Mesendoderm (in vitro differentiated cells): ENCODE measurements around the gene SRBD1.

Source experiments
- DNase-seq: peaks from one replicate; pipeline ENCODE4 v3.0.0; 2013
- H2AK5ac ChIP-seq: 2 replicates; pipeline ENCODE4 v1.6.1; 2013; ENCODE audit warnings: low read length, inconsistent platforms
- H2BK120ac ChIP-seq: 2 replicates; pipeline ENCODE4 v1.6.1; 2013; ENCODE audit warnings: low read depth, mild to moderate bottlenecking, low read length, moderate library complexity, mixed read lengths
- H2BK15ac ChIP-seq: replicated peaks from 2 replicates; pipeline ENCODE4 v1.6.1; 2013; ENCODE audit warnings: low read depth, mild to moderate bottlenecking, moderate library complexity
- H2BK5ac ChIP-seq: 2 replicates; pipeline ENCODE4 v1.6.1; 2013; ENCODE audit warnings: low read length, inconsistent platforms
- H3K18ac ChIP-seq: 2 replicates; pipeline ENCODE4 v1.6.1; 2013; ENCODE audit warnings: mild to moderate bottlenecking, low read length, mixed read lengths
- H3K23ac ChIP-seq: one replicate; pipeline ENCODE4 v1.6.1; 2013; ENCODE audit warnings: low read length
- H3K27ac ChIP-seq: 2 replicates; pipeline ENCODE4 v1.5.1; 2013; ENCODE audit warnings: low read depth, mild to moderate bottlenecking, inconsistent platforms, low read length, moderate library complexity
- H3K27me3 ChIP-seq: 2 replicates; pipeline ENCODE4 v1.6.1; 2013; ENCODE audit warnings: low read length, control low read depth, mild to moderate bottlenecking, inconsistent platforms; ENCODE audit not compliant: insufficient read depth, poor library complexity
- H3K36me3 ChIP-seq: 2 replicates; pipeline ENCODE4 v1.6.1; 2013; ENCODE audit warnings: low read length, inconsistent platforms; ENCODE audit not compliant: control insufficient read depth, insufficient read depth
- H3K4ac ChIP-seq: one replicate; pipeline ENCODE4 v1.6.1; 2013; ENCODE audit warnings: low read depth, mild to moderate bottlenecking, low read length, moderate library complexity
- H3K4me1 ChIP-seq: 2 replicates; pipeline ENCODE4 v1.6.1; 2013; ENCODE audit warnings: low read depth, low read length, inconsistent platforms; ENCODE audit not compliant: control insufficient read depth
- H3K4me2 ChIP-seq: 2 replicates; pipeline ENCODE4 v1.6.1; 2013; ENCODE audit warnings: low read length
- H3K4me3 ChIP-seq: 2 replicates; pipeline ENCODE4 v1.5.1; 2013; ENCODE audit warnings: mild to moderate bottlenecking, low read length
- H3K56ac ChIP-seq: one replicate; pipeline ENCODE4 v1.6.1; 2013; ENCODE audit warnings: low read length
- H3K79me1 ChIP-seq: 2 replicates; pipeline ENCODE4 v1.6.1; 2013; ENCODE audit warnings: low read length, inconsistent platforms
- H3K79me2 ChIP-seq: 2 replicates; pipeline ENCODE4 v1.6.1; 2013; ENCODE audit warnings: mild to moderate bottlenecking, low read length; ENCODE audit not compliant: control insufficient read depth, insufficient read depth
- H3K9ac ChIP-seq: 2 replicates; pipeline ENCODE4 v1.6.1; 2013; ENCODE audit warnings: low read length, inconsistent platforms
- H4K5ac ChIP-seq: one replicate; pipeline ENCODE4 v1.6.1; 2013; ENCODE audit warnings: low read length
- H4K8ac ChIP-seq: one replicate; pipeline ENCODE4 v1.6.1; 2013; ENCODE audit warnings: low read depth, mild to moderate bottlenecking, control low read depth, low read length, moderate library complexity
- WGBS: extraction: QIAGEN DNeasy Blood & Tissue Kit; methylation state at CpG from one replicate; pipeline ENCODE4 v1.1.7; 2013; ENCODE audit warnings: low lambda C conversion rate, missing lambda C conversion rate; ENCODE audit not compliant: insufficient coverage; ENCODE audit errors: extremely low coverage; 5-methylcytosine and 5-hydroxymethylcytosine counted together

SRBD1 gene

GRCh38 chr2:45409677-45410076 lies 201.4 kb downstream of the SRBD1 start:
- Histone ChIP-seq H2BK120ac (no peak overlapping the region), H3K79me2 (no peaks in the 10 kb centered on the region), H3K18ac (no peak overlapping the region), H3K36me3 (no peaks in the 10 kb centered on the region), H2BK15ac (no peak overlapping the region), H2AK5ac (no peak overlapping the region), H2BK5ac (no peak overlapping the region), H3K4ac (no peak overlapping the region), H3K27ac (no peak overlapping the region), H4K8ac (no peak overlapping the region), H3K4me3 (no peak overlapping the region), H3K27me3 (no peaks in the 10 kb centered on the region), H3K79me1 (no peaks in the 10 kb centered on the region), H3K23ac (no peak overlapping the region), H3K4me1 (peaks cover 3% of the 10 kb centered on the region), H3K56ac (no peak overlapping the region), H4K5ac (no peak overlapping the region), H3K9ac (no peak overlapping the region), H3K4me2 (no peak overlapping the region)
- DNase-seq = no peak
- WGBS = no CpG with 5 or more reads among the region's 1 CpG

DNA sequence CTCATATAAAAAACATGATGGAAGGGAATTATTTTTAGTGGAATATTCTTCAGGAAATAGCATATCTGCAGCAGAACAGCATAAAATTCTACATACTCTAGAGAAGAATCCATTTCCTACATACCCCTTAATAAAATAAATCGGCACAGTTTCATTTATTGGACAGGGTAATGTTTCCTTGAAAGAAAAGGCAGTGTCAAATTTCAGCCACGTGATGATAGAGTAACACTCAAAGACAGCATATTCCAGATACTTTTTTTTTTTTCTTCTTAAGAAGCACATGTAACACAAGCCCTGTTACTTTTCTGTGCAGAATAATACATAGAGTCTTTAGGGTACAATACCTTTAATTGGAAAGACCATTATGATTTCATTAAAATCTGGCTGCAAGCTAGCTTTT lies 204.4 kb downstream of the SRBD1 start:
- Histone ChIP-seq H3K79me1 (no peaks in the 10 kb centered on the region), H3K56ac (no peak overlapping the region), H3K4me1 (peaks cover 2% of the 10 kb centered on the region), H4K8ac (no peak overlapping the region), H3K27ac (no peak overlapping the region), H3K27me3 (no peaks in the 10 kb centered on the region), H3K23ac (no peak overlapping the region), H2BK120ac (no peak overlapping the region), H4K5ac (no peak overlapping the region), H3K36me3 (no peaks in the 10 kb centered on the region), H3K9ac (no peak overlapping the region), H3K18ac (no peak overlapping the region), H2AK5ac (no peak overlapping the region), H3K4me3 (no peak overlapping the region), H3K4ac (no peak overlapping the region), H2BK5ac (no peak overlapping the region), H2BK15ac (no peak overlapping the region), H3K79me2 (no peaks in the 10 kb centered on the region), H3K4me2 (no peak overlapping the region)
- no peak for DNase-seq
- no CpG with 5 or more reads among the region's 2 CpGs for WGBS

- Histone ChIP-seq H3K4ac (no peak overlapping the region), H2BK15ac (no peak overlapping the region), H3K18ac (no peak overlapping the region), H2BK5ac (no peak overlapping the region), H3K4me2 (no peak overlapping the region), H3K4me3 (no peak overlapping the region), H2AK5ac (no peak overlapping the region), H3K56ac (no peak overlapping the region), H3K9ac (no peak overlapping the region), H3K79me2 (no peaks in the 10 kb centered on the region), H3K23ac (no peak overlapping the region), H3K4me1 (peaks cover 2% of the 10 kb centered on the region), H3K27me3 (no peaks in the 10 kb centered on the region), H3K36me3 (no peaks in the 10 kb centered on the region), H2BK120ac (no peak overlapping the region), H4K5ac (no peak overlapping the region), H3K79me1 (no peaks in the 10 kb centered on the region), H3K27ac (no peak overlapping the region), H4K8ac (no peak overlapping the region)
- DNase-seq = no peak
- no CpG with 5 or more reads among the region's 3 CpGs for WGBS
Measured at GRCh38 chr2:45404807-45405297, 206.2 kb downstream of the SRBD1 start.

GRCh38 chr2:45403036-45403435 lies 208.0 kb downstream of the SRBD1 start:
- Histone ChIP-seq H3K36me3 (no peaks in the 10 kb centered on the region), H3K23ac (no peak overlapping the region), H3K4me3 (no peak overlapping the region), H3K27ac (no peak overlapping the region), H3K79me1 (no peaks in the 10 kb centered on the region), H2BK5ac (no peak overlapping the region), H3K56ac (no peak overlapping the region), H4K8ac (no peak overlapping the region), H3K18ac (no peak overlapping the region), H3K4me1 (peaks cover 2% of the 10 kb centered on the region), H2BK120ac (no peak overlapping the region), H4K5ac (no peak overlapping the region), H2AK5ac (no peak overlapping the region), H2BK15ac (no peak overlapping the region), H3K4ac (no peak overlapping the region), H3K4me2 (no peak overlapping the region), H3K79me2 (no peaks in the 10 kb centered on the region), H3K27me3 (no peaks in the 10 kb centered on the region), H3K9ac (no peak overlapping the region)
- no peak for DNase-seq

DNA sequence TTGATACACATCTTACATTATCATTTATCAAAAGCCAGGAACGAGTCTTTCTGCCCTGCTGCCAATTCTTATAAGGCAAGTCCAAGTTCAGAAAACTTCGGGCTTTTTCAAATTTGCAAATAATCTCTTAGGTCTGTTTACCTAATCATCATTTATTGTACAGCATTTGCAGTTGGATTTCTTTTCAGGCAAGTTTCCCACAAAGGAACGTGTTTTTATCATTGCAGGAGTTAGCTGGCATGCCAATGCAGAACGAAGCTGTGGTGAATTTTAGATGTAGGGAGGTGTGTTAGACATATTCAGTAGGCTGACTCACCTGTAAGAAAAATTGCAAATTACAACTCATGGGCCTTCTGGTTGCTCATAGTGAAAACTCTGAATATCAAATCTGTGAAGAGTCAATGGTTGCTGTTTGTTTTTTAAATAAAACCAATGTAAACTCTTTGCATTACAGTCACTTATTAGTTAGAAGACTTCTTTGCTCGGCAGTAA lies 209.6 kb downstream of the SRBD1 start:
- H3K4me3 ChIP-seq = no peak overlapping the region
- no peak overlapping the region for H3K4ac ChIP-seq
- no peak overlapping the region for H3K56ac ChIP-seq
- no peak overlapping the region for H2BK120ac ChIP-seq
- no peak overlapping the region for H3K27ac ChIP-seq
- no peak overlapping the region for H2AK5ac ChIP-seq
- H2BK5ac ChIP-seq = no peak overlapping the region
- no peak overlapping the region for H3K9ac ChIP-seq
- no peaks in the 10 kb centered on the region for H3K79me2 ChIP-seq
- no peak overlapping the region for H2BK15ac ChIP-seq
- H3K79me1 ChIP-seq = no peaks in the 10 kb centered on the region
- no peak overlapping the region for H3K4me2 ChIP-seq
- H3K23ac ChIP-seq = no peak overlapping the region
- no peak for DNase-seq
- no peak overlapping the region for H4K8ac ChIP-seq
- no peaks in the 10 kb centered on the region for H3K36me3 ChIP-seq
- H3K27me3 ChIP-seq = no peaks in the 10 kb centered on the region
- no peak overlapping the region for H3K18ac ChIP-seq
- no CpG with 5 or more reads among the region's 5 CpGs for WGBS
- H4K5ac ChIP-seq = no peak overlapping the region
- peaks cover 2% of the 10 kb centered on the region for H3K4me1 ChIP-seq

DNA sequence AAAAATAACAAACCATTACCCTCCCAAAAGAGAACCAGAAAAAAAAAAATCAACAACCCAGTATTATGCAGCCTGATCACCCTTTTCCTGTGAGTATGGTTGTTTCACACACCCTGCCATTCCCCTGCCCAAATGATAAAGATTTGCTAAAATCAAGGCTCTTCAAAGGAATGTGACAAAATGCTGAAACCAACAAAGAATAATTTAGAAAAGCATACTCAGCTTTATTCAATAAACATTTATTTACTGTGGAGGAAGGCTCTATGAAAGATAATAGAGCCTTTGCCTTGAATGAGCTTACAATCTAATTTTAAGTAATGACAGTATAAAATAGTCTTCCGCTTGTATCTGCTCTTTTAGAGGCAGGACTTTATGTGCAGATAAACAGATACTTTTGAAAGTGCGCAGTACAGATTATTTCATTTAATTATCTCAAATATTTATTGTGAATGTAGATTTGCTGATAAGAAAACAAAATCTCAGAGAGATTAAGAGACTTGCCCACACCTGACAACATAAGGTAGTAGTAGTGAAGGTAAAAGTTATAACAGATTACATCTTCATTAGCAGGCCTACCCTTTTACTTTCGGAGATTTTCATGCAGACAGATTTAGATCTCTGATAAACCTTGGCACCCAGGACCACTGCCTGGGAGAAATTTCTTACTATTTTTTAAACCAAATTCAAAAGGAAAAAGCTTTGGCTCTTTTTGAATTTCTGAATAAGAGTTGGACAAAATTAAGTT lies 211.9 kb downstream of the SRBD1 start:
- WGBS = no CpG with 5 or more reads among the region's 3 CpGs
- H3K4me1 ChIP-seq = peaks cover 2% of the 10 kb centered on the region
- H3K79me2 ChIP-seq = no peaks in the 10 kb centered on the region
- no peak overlapping the region for H3K18ac ChIP-seq
- H3K23ac ChIP-seq = no peak overlapping the region
- no peak overlapping the region for H3K4me2 ChIP-seq
- DNase-seq = no peak
- no peak overlapping the region for H3K27ac ChIP-seq
- no peaks in the 10 kb centered on the region for H3K36me3 ChIP-seq
- no peak overlapping the region for H3K4me3 ChIP-seq
- no peak overlapping the region for H2BK15ac ChIP-seq
- H4K5ac ChIP-seq = no peak overlapping the region
- no peak overlapping the region for H2AK5ac ChIP-seq
- H3K79me1 ChIP-seq = no peaks in the 10 kb centered on the region
- no peaks in the 10 kb centered on the region for H3K27me3 ChIP-seq
- no peak overlapping the region for H2BK5ac ChIP-seq
- H3K56ac ChIP-seq = no peak overlapping the region
- no peak overlapping the region for H3K4ac ChIP-seq
- H2BK120ac ChIP-seq = no peak overlapping the region
- H4K8ac ChIP-seq = no peak overlapping the region
- H3K9ac ChIP-seq = no peak overlapping the region
